Chondrocyte (in vitro differentiated cells): Measurements from ENCODE around the gene ASXL3. TPM values are rescaled to one million over a fixed set of nuclear protein-coding genes. Genes with fewer than 3 reads are reported as not detected.

Experiments
- DNase-seq: peaks from one replicate; pipeline ENCODE4 v3.0.0; 2021; ENCODE audit warnings: mixed read lengths, low spot score
- H3K27ac Mint-ChIP-seq: one replicate; pipeline ENCODE4 v1.8.0; 2021; ENCODE audit warnings: mild to moderate bottlenecking, moderate library complexity, mixed read lengths; ENCODE audit not compliant: unreplicated experiment
- H3K27me3 Mint-ChIP-seq: 2 replicates; pipeline ENCODE4 v1.8.0; 2021; ENCODE audit warnings: low read depth, mixed read lengths
- H3K36me3 Mint-ChIP-seq: 2 replicates; pipeline ENCODE4 v1.8.0; 2021; ENCODE audit warnings: low read depth, mixed read lengths
- H3K4me1 Mint-ChIP-seq: 2 replicates; pipeline ENCODE4 v1.8.0; 2021; ENCODE audit warnings: low read depth, mild to moderate bottlenecking, mixed read lengths
- H3K4me3 Mint-ChIP-seq: one replicate; pipeline ENCODE4 v1.8.0; 2021; ENCODE audit warnings: mild to moderate bottlenecking, moderate library complexity, mixed read lengths; ENCODE audit not compliant: unreplicated experiment
- H3K9me3 Mint-ChIP-seq: 2 replicates; pipeline ENCODE4 v1.8.0; 2021; ENCODE audit warnings: low read depth, mixed read lengths
- CTCF ChIP-seq: fragments of 200-600 bp; sonication (generic); IDR thresholded peaks from 2 replicates; pipeline ENCODE4 v1.5.0; 2021; ENCODE audit warnings: antibody characterized with exemption, mild to moderate bottlenecking, moderate library complexity
- total RNA-seq: library from RNA; stranded (reverse); gene quantifications from 3 replicates; pipeline ENCODE4 v1.2.1, GENCODE V29; 2021

Gene ASXL3
- total RNA-seq, 1 donor from 2014 or later, result 3.9 TPM

- TF ChIP-seq CTCF, result no peak
- DNase-seq, result no peak
- no peaks in the 10 kb centered on the region for H3K27me3 Mint-ChIP-seq
- no peaks in the 10 kb centered on the region for H3K9me3 Mint-ChIP-seq
- H3K4me1 Mint-ChIP-seq, result peaks cover 31% of the 10 kb centered on the region
- H3K4me3 Mint-ChIP-seq, result no peak overlapping the region
- H3K27ac Mint-ChIP-seq, result no peak overlapping the region
- H3K36me3 Mint-ChIP-seq, result no peaks in the 10 kb centered on the region
Measured at GRCh38 chr18:33653231-33653630, 75.2 kb downstream of the ASXL3 start.

- no peaks in the 10 kb centered on the region for H3K27me3 Mint-ChIP-seq
- no peak for TF ChIP-seq CTCF
- H3K9me3 Mint-ChIP-seq, result no peaks in the 10 kb centered on the region
- H3K36me3 Mint-ChIP-seq, result no peaks in the 10 kb centered on the region
- H3K4me1 Mint-ChIP-seq, result peaks cover 34% of the 10 kb centered on the region
- DNase-seq, result no peak
- H3K27ac Mint-ChIP-seq, result no peak overlapping the region
- H3K4me3 Mint-ChIP-seq, result no peak overlapping the region
Measured at GRCh38 chr18:33656889-33657448, 79.0 kb downstream of the ASXL3 start.

- DNase-seq, result no peak
Measured at GRCh38 chr18:33660696-33661310, 82.8 kb downstream of the ASXL3 start.

GRCh38 chr18:33664241-33664874, 86.3 kb downstream of the ASXL3 start:
- H3K27ac Mint-ChIP-seq, result no peak overlapping the region
- no peak for DNase-seq
- no peaks in the 10 kb centered on the region for H3K9me3 Mint-ChIP-seq
- no peak overlapping the region for H3K4me3 Mint-ChIP-seq
- H3K4me1 Mint-ChIP-seq, result no peaks in the 10 kb centered on the region
- TF ChIP-seq CTCF, result no peak
- no peaks in the 10 kb centered on the region for H3K36me3 Mint-ChIP-seq
- no peaks in the 10 kb centered on the region for H3K27me3 Mint-ChIP-seq

More at GRCh38 chr18:33660696-33661310, 82.8 kb downstream of the ASXL3 start:
- no peak overlapping the region for H3K4me3 Mint-ChIP-seq
- H3K4me1 Mint-ChIP-seq, result peaks cover 14% of the 10 kb centered on the region
- no peak for TF ChIP-seq CTCF
- H3K27me3 Mint-ChIP-seq, result no peaks in the 10 kb centered on the region
- H3K9me3 Mint-ChIP-seq, result no peaks in the 10 kb centered on the region
- H3K27ac Mint-ChIP-seq, result no peak overlapping the region
- H3K36me3 Mint-ChIP-seq, result no peaks in the 10 kb centered on the region

GRCh38 chr18:33665187-33665586, 87.2 kb downstream of the ASXL3 start:
- H3K9me3 Mint-ChIP-seq, result no peaks in the 10 kb centered on the region
- H3K27ac Mint-ChIP-seq, result no peak overlapping the region
- no peak for TF ChIP-seq CTCF
- no peaks in the 10 kb centered on the region for H3K4me1 Mint-ChIP-seq
- H3K36me3 Mint-ChIP-seq, result no peaks in the 10 kb centered on the region
- no peak for DNase-seq
- no peak overlapping the region for H3K4me3 Mint-ChIP-seq
- no peaks in the 10 kb centered on the region for H3K27me3 Mint-ChIP-seq
